Fibroblast of skin of left quadriceps (primary cell): ENCODE data around the gene CD180.

ENCODE experiments used
- DNase-seq, 2 experiments: peaks; one replicate each; pipeline ENCODE4 v3.0.0-alpha.2; 2013; ENCODE audit warnings: low read depth in 2 of 2

CD180 gene

DNA sequence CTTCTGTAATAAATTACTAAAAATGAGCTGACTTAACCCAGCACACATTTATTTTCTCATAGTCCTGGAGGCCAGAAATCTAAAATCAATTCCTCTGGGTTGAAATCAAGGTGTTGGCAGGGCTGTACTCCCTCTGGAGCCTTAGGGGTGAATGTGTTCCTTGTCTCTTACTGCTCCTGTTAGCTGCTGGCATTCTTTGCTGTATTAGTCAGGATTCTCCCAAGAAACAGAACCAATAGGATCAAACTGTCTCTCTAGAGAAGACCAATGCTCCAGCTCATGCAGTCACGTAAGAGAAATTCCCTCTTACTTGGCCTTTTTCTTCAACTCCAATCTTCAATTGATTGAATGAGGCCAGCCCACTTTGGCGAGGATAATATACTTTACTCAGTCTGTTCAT is 15.3 kb upstream of the CD180 start:
- peak; percentile 40 to 50 for DNase-seq

DNA sequence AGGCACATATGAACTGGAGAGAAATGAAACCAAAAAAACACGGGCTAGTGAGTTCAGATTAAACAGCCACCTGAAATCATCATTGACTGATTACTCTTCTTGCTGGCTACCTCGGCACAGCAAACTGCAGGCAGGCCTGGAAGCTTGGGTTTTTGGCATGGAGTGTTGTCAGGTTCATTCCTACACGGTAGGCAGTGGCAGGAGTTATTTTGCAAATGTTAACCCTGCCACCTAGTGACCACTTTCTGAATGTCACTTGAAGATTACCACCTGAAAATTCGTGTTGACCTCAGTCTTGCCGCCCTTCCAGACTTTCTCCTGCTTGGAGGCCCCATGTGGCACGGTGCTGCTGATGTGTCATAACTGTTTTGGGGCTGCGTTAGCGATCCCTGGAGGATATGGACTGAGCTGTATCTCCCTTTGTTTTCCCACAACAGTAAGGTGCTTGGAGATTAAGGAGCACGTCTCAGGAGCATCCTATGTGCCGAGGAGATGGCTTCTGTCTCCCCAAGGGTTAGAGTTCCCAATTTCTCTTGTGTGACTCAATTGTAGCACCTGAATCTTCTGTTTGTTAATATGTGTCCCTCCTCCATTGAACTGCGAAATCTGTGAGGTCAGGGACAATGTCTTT is 12.7 kb upstream of the CD180 start:
- DNase-seq, result peak; percentile 39 to 45

GRCh38 chr5:67208403-67208802 is 11.8 kb upstream of the CD180 start:
- no peak for DNase-seq

- no peak for DNase-seq
Observed at GRCh38 chr5:67206929-67207328, 10.3 kb upstream of the CD180 start.

DNA sequence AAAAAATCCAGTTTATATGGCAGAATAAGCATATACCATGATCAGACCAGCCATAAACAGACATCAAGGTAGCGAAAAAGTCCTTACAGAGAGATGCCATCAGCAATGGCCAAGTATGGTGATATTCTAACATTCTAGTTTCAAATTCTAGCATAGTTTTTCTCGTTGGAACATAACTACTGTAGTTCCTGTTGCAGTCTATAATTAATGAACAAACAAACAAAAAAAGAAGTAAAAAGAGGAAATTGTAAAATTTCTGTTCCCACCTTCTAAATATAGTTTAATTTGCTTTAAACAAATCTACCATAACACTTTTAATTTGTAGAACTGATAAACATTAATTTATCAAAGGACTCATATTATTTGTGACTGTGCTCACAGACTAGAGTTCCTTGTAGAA is 9.9 kb upstream of the CD180 start:
- DNase-seq, result no peak

GRCh38 chr5:67205981-67206380 is 9.4 kb upstream of the CD180 start:
- no peak for DNase-seq

- no peak for DNase-seq
Observed at GRCh38 chr5:67204821-67205220, 8.2 kb upstream of the CD180 start.

DNA sequence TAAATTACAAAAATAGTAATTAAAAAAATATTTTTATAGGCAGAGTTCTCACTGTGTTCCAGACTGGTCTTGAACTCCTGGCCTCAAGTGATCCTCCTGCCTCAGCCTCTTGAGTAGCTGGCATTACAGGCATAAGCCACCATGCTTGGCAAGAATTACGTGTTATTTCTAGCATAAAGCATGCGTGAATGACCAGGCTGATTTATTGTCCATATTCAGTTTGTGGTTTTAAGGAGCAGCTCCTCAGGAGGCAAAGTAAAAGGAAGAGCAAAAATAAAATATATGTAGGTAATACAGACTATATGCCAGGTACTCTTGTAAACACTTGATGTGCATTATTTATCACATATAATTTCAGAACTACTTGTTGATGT is 7.1 kb upstream of the CD180 start:
- no peak for DNase-seq

DNA sequence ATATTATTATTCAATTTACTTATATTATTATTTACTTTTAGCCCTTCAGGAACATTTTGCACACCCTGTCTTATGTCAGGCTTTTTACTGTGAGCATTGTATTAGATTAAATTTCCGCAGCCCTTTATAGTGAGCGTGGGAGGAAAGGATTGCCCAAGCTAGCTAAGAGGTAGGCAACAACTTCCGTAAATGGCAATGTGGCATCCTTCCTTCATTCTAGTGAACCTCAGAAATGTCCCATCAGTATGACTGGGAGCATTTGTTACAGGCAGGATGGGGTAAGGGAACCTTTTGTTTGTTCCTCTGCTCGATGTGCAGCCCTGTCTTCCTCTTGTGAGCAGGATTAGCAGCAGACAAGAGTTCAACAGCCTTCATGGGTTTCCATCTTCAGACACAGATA is 6.2 kb upstream of the CD180 start:
- DNase-seq, result no peak

DNA sequence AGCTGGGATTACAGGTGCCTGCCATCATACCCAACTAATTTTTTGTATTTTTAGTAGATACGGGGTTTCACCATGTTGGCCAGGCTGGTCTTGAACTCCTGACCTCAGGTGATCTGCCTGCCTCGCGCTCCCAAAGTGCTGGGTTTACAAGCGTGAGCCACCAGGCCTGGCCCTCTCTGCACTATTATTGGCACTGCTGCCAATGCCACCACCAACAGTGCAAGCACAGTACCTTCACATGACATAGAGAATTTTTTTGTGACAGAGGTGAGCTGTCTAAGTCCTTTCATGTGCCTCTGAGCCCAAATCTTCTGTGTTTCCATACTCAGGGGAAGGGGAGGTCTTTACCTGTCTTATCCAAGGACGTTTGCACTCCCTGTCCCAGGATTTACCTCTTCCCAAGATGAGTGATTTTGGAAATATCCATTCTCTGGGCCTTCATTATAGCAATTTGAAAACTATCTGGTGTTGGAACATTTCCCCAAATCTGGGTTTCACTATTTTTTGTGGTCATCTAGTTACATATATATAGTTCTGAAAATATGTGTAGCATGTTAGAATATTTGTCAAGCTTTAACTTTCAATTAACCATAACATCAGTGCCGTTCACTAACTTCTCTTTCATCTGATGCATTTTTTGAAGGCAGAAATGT is 5.4 kb upstream of the CD180 start:
- no peak for DNase-seq

DNA sequence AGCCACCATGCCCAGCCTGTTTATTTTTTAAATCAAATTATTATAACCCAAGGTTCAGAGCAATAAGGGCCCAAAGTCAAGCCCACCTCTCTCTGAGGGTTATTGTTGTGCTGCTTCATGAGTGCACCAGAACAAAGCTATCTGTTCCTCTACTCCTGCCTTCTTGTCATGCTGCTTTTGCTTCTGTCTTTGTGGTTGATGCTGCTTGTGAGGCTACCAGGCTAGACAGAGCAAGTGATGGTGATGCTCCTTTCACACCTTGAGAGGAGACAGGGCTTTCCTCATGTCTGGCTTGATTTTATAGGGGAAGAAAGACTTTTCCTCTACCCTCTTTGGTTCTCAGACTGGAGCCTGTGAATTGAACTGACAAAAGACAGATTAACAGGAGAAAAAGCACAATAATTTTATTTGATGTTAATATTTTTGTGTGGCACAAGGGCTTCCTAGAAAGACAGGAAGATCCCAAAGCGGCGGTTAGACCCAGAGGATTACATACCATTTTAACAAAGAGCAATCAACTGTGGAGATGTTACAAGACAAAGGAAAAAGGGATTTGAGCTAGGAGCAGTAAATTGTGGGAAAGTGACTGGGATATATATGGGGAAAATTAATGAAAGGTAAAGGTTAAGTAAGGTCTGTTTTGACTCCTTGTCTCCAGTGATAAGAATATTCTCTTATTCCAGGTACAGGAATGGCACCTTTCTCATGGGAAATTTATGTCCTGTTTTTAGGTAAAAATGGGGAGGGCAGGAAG is 4.4 kb upstream of the CD180 start:
- no peak for DNase-seq

- DNase-seq, result no peak
Observed at GRCh38 chr5:67199859-67200258, 3.3 kb upstream of the CD180 start.

DNA sequence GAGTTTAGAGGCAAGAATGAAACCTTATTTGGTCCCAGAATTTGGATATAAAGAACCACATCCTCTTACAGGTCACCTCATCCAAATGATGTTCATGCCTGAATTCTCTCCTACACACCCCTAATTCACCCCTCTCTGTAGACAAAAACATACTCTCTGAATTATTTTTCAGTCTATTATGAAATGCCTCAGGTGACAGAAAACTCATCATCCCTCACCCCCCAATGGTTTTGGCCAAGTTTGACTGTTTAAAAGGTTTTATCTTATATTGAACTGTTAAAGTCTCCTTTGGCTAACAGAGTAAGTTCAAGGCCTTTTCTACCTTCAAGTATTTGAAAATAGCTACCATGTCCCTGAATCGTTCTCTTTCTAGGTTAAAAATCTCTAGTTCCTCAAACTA is 2.3 kb upstream of the CD180 start:
- DNase-seq, result no peak

- DNase-seq, result no peak
Observed at GRCh38 chr5:67197536-67197935, 937 bp upstream of the CD180 start.

DNA sequence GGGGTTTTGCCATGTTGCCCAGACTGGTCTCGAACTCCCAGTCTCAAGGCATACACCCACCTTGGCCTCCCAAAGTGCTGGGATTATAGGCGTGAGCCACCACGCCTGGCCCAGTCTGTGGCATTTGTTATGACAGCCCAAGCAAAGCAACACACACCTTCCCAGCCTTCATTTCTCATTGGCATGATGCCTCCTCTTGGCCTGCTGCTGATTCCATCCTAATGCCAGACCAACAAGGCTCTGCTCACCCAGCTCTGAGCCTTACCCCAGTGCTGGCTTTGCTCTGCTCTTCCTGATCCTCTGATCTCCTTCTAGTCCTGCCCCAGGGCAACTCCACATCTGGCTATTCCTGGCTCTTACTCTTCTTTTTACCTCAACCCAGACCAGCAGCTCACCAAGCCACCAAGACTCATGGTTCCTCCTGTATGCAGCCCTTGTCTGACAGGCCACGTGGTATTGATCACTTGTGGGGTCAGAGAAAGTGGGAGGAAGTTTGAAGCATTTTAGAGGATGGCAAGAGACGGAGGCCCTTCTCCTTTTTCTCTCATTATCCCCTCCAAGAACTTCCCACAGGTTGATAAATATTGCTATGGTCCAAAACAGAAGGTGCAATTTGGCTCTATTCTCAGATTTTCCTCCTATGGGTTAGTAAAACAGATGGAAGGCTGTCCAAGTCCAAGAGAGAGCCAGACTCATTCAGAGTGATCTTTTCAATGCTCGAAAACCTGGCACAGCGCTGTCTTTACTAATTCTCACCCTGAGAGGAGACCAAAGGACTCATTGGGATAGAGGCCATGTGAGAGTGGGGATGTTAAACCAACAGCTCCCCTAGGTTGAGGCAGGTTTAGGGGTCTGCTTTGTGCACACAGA is 958 bp downstream of the CD180 start:
- no peak for DNase-seq

- no peak for DNase-seq
Observed at GRCh38 chr5:67194166-67194565, 2.4 kb downstream of the CD180 start.

DNA sequence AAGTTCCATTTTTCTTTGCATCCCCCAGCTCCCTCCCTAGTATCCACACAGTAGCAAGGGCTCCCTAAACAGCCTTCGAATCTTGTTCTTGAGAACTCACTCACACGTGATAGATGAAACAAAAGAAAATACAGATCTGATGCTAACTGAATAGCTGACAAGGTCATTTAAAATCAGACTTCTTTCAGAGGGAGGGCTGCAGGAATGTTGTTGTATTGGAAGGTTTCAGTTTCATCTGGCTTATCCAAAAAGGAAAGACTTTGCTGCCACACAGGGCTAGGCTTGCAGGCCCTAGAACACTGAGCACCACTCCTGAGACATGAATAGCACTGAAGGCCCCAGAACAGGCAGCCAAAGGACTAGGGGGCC is 3.2 kb downstream of the CD180 start:
- no peak for DNase-seq

GRCh38 chr5:67192719-67193438 is 3.7 kb downstream of the CD180 start:
- DNase-seq, result no peak

DNA sequence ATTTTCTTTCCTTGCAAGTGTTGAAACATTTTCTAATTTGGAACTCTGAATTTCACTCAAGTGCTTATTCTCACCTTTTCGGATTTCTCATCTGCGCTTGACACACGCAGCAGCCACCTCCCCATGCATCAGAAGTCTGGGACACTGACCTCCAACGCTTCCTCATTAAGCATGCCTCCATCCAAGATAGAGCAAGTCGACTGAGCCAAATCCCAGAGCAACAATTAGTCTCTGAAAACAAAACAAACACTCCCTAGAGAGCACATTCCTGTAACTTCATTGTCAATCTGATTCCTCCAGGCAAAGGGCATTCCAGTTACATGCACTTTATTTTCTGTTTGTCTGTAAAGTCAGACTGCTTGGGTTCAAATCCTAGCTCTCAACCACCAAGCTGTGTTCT is 5.7 kb downstream of the CD180 start:
- no peak for DNase-seq

DNA sequence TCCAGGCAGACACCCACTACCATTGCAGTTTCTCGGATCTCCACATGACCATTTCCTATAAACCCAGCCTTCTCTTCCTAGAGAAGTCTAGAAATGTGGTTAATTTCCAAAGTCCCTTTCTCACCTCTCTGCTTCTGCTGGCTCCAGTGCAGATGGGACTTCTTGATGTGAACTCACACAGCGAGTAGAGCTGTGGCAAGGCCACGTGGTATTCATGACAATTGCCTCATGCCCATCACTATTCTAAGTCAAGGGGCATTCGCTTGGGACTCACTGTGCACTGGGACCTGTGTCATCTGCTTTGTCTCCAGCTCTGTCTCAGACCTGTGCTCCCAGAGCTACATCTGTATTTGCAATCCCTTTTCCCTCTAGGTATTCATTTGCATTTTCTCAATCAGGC is 6.2 kb downstream of the CD180 start:
- no peak for DNase-seq

DNA sequence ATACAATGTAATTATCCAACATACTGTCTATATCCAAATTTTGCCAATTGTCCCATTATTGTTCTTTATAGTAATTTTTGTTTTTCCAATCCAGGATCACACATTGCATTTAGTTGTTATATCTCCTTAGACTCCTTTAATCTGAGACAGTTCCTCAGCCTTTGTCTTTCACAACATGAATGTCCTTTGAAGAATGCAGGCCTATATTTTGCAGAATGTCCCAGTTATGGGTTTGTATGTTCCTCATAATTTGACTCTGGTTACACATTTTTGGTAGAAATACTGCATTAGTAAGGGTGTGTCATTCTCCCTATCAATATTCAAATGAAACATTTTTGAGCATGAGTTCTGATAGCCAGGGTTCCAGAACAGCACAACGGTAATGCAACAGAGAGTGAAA is 6.7 kb downstream of the CD180 start:
- no peak for DNase-seq

GRCh38 chr5:67189079-67189354 is 7.6 kb downstream of the CD180 start:
- no peak for DNase-seq
